Activated CD4-positive, alpha-beta T cell treated with anti-CD3 and anti-CD28 coated beads, Interleukin-2, amount 10 ng/mL, durations not matched to agents 24 days and 14 days (primary cell): ENCODE results near the gene SIX2. TPM values are rescaled to one million over a fixed set of nuclear protein-coding genes. Genes with fewer than 3 reads are reported as not detected.
"Not testable (repeated sequence)": the region's sequence is repeated elsewhere in the genome, so short reads cannot be mapped to it uniquely, and the experiment has no call there.

Experiments used
- DNase-seq: peaks from one replicate; pipeline ENCODE4 v3.0.0; 2022
- H3K27ac Mint-ChIP-seq: one replicate; pipeline ENCODE4 v1.8.0; 2022; ENCODE audit warnings: mild to moderate bottlenecking, mixed read lengths
- H3K27me3 Mint-ChIP-seq: one replicate; pipeline ENCODE4 v1.8.0; 2022; ENCODE audit warnings: mixed read lengths
- H3K36me3 Mint-ChIP-seq: one replicate; pipeline ENCODE4 v1.8.0; 2022; ENCODE audit warnings: low read depth, mild to moderate bottlenecking, mixed read lengths
- H3K4me1 Mint-ChIP-seq: one replicate; pipeline ENCODE4 v1.8.0; 2021; ENCODE audit warnings: mixed read lengths
- H3K4me3 Mint-ChIP-seq: one replicate; pipeline ENCODE4 v1.8.0; 2022; ENCODE audit warnings: mild to moderate bottlenecking, moderate library complexity, mixed read lengths
- H3K9me3 Mint-ChIP-seq: one replicate; pipeline ENCODE4 v1.8.0; 2021; ENCODE audit warnings: mixed read lengths
- intact Hi-C: fragments of 100-400 bp; cut with micrococcal nuclease; formaldehyde crosslinking; loops from one replicate; pipeline ENCODE4 v1.15.1; 2023
- total RNA-seq: library from RNA; stranded (reverse); gene quantifications from 2 replicates; pipeline ENCODE4 v1.2.3, GENCODE V29; 2022

The SIX2 gene
- not detected in 2 replicates for total RNA-seq

- no peaks in the 10 kb centered on the region for H3K9me3 Mint-ChIP-seq
- peak within 1 kb of the TSS; percentile 80 for H3K4me3 Mint-ChIP-seq
- DNase-seq, result peak; percentile 64
- H3K4me1 Mint-ChIP-seq, result peaks cover 11% of the 10 kb centered on the region
- H3K27ac Mint-ChIP-seq, result no peak within 1 kb of the TSS
- H3K36me3 Mint-ChIP-seq, result peaks cover 2% of the 10 kb centered on the region
- intact Hi-C loops, result loop anchor here (2.0 to 5.0 kb wide), 2 partner anchors 57 to 73 kb away; no protein-coding TSS in a partner anchor
- H3K27me3 Mint-ChIP-seq, result peaks cover 77% of the 10 kb centered on the region
These were observed at the start of gene SIX2 for GRCh38 chr2:45009303-45009927. TSS of gene SIX2 (minus strand) at chr2:45009452. CDS start at chr2:45009110, 342 bp downstream.

- H3K27ac Mint-ChIP-seq, result no peak overlapping the region
- no peak overlapping the region for H3K4me3 Mint-ChIP-seq
- H3K4me1 Mint-ChIP-seq, result no peaks in the 10 kb centered on the region
- no peaks in the 10 kb centered on the region for H3K27me3 Mint-ChIP-seq
- H3K9me3 Mint-ChIP-seq, result no peaks in the 10 kb centered on the region
- H3K36me3 Mint-ChIP-seq, result no peaks in the 10 kb centered on the region
- no peak for DNase-seq
- intact Hi-C loops, result no loop called here
These were observed 45.9 kb upstream of the SIX2 start for GRCh38 chr2:45055162-45055605.

GRCh38 chr2:45053966-45054365 lies 44.7 kb upstream of the SIX2 start:
- Mint-ChIP-seq H3K4me1 (no peaks in the 10 kb centered on the region), H3K36me3 (no peaks in the 10 kb centered on the region), H3K27ac (no peak overlapping the region), H3K27me3 (no peaks in the 10 kb centered on the region), H3K9me3 (no peaks in the 10 kb centered on the region), H3K4me3 (no peak overlapping the region)
- DNase-seq, result no peak
- intact Hi-C loops, result no loop called here

- H3K4me1 Mint-ChIP-seq, result no peaks in the 10 kb centered on the region
- no peak overlapping the region for H3K27ac Mint-ChIP-seq
- no peak overlapping the region for H3K4me3 Mint-ChIP-seq
- no peaks in the 10 kb centered on the region for H3K27me3 Mint-ChIP-seq
- no peaks in the 10 kb centered on the region for H3K9me3 Mint-ChIP-seq
- no peaks in the 10 kb centered on the region for H3K36me3 Mint-ChIP-seq
- intact Hi-C loops, result no loop called here
- DNase-seq, result no peak
These were observed 43.2 kb upstream of the SIX2 start for GRCh38 chr2:45052388-45052928.

GRCh38 chr2:45049569-45050336 lies 40.5 kb upstream of the SIX2 start:
- no peak for DNase-seq
- no peaks in the 10 kb centered on the region for H3K36me3 Mint-ChIP-seq
- H3K4me1 Mint-ChIP-seq, result no peaks in the 10 kb centered on the region
- peaks cover 3% of the 10 kb centered on the region for H3K27me3 Mint-ChIP-seq
- no peaks in the 10 kb centered on the region for H3K9me3 Mint-ChIP-seq
- H3K27ac Mint-ChIP-seq, result no peak overlapping the region
- intact Hi-C loops, result loop anchor here (10.0 kb wide), 1 partner anchor 45 kb away; no protein-coding TSS in a partner anchor
- no peak overlapping the region for H3K4me3 Mint-ChIP-seq

GRCh38 chr2:45047301-45047700 lies 38.0 kb upstream of the SIX2 start:
- Mint-ChIP-seq H3K4me3 (no peak overlapping the region), H3K9me3 (no peaks in the 10 kb centered on the region), H3K27me3 (peaks cover 16% of the 10 kb centered on the region), H3K27ac (no peak overlapping the region), H3K36me3 (no peaks in the 10 kb centered on the region), H3K4me1 (no peaks in the 10 kb centered on the region)
- intact Hi-C loops, result loop anchor here (10.0 kb wide), 1 partner anchor 48 kb away; no protein-coding TSS in a partner anchor
- DNase-seq, result no peak

- Mint-ChIP-seq H3K4me3 (no peak overlapping the region), H3K4me1 (no peaks in the 10 kb centered on the region), H3K36me3 (no peaks in the 10 kb centered on the region), H3K27ac (no peak overlapping the region), H3K27me3 (peaks cover 17% of the 10 kb centered on the region), H3K9me3 (no peaks in the 10 kb centered on the region)
- intact Hi-C loops, result loop anchor here (10.0 kb wide), 1 partner anchor 48 kb away; no protein-coding TSS in a partner anchor
- no peak for DNase-seq
These were observed 37.5 kb upstream of the SIX2 start for GRCh38 chr2:45046786-45047185.

GRCh38 chr2:45045706-45046105 lies 36.5 kb upstream of the SIX2 start:
- Mint-ChIP-seq H3K4me1 (no peaks in the 10 kb centered on the region), H3K4me3 (no peak overlapping the region), H3K36me3 (no peaks in the 10 kb centered on the region), H3K9me3 (no peaks in the 10 kb centered on the region), H3K27me3 (peaks cover 17% of the 10 kb centered on the region), H3K27ac (no peak overlapping the region)
- DNase-seq, result no peak
- intact Hi-C loops, result loop anchor here (10.0 kb wide), 1 partner anchor 49 kb away; no protein-coding TSS in a partner anchor

- Mint-ChIP-seq H3K36me3 (no peaks in the 10 kb centered on the region), H3K27ac (no peak overlapping the region), H3K4me1 (no peaks in the 10 kb centered on the region), H3K27me3 (peaks cover 17% of the 10 kb centered on the region), H3K4me3 (no peak overlapping the region), H3K9me3 (no peaks in the 10 kb centered on the region)
- intact Hi-C loops, result loop anchor here (10.0 kb wide), 1 partner anchor 50 kb away; no protein-coding TSS in a partner anchor
- DNase-seq, result no peak
These were observed 35.7 kb upstream of the SIX2 start for GRCh38 chr2:45044916-45045315.

GRCh38 chr2:45043174-45043573 lies 33.9 kb upstream of the SIX2 start:
- H3K4me3 Mint-ChIP-seq, result no peak overlapping the region
- H3K27me3 Mint-ChIP-seq, result peaks cover 17% of the 10 kb centered on the region
- no peaks in the 10 kb centered on the region for H3K36me3 Mint-ChIP-seq
- no peaks in the 10 kb centered on the region for H3K4me1 Mint-ChIP-seq
- no peak overlapping the region for H3K27ac Mint-ChIP-seq
- DNase-seq, result no peak
- intact Hi-C loops, result loop anchor here (10.0 kb wide), 1 partner anchor 52 kb away; no protein-coding TSS in a partner anchor
- no peaks in the 10 kb centered on the region for H3K9me3 Mint-ChIP-seq

- no peaks in the 10 kb centered on the region for H3K4me1 Mint-ChIP-seq
- DNase-seq, result no peak
These were observed 33.1 kb upstream of the SIX2 start for GRCh38 chr2:45042401-45042800.

GRCh38 chr2:45040786-45041185 lies 31.5 kb upstream of the SIX2 start:
- DNase-seq, result no peak
- H3K27me3 Mint-ChIP-seq, result peaks cover 17% of the 10 kb centered on the region
- no peaks in the 10 kb centered on the region for H3K36me3 Mint-ChIP-seq
- no peak overlapping the region for H3K27ac Mint-ChIP-seq
- H3K4me1 Mint-ChIP-seq, result no peaks in the 10 kb centered on the region
- intact Hi-C loops, result loop anchor here (10.0 kb wide), 1 partner anchor 54 kb away; no protein-coding TSS in a partner anchor
- no peaks in the 10 kb centered on the region for H3K9me3 Mint-ChIP-seq
- no peak overlapping the region for H3K4me3 Mint-ChIP-seq

More at GRCh38 chr2:45042401-45042800, 33.1 kb upstream of the SIX2 start:
- Mint-ChIP-seq H3K4me3 (no peak overlapping the region), H3K27ac (no peak overlapping the region), H3K9me3 (no peaks in the 10 kb centered on the region), H3K36me3 (no peaks in the 10 kb centered on the region), H3K27me3 (peaks cover 17% of the 10 kb centered on the region)
- intact Hi-C loops, result loop anchor here (10.0 kb wide), 1 partner anchor 52 kb away; no protein-coding TSS in a partner anchor

GRCh38 chr2:45039804-45040203 lies 30.6 kb upstream of the SIX2 start:
- intact Hi-C loops, result loop anchor here (10.0 kb wide), 1 partner anchor 55 kb away; no protein-coding TSS in a partner anchor
- H3K9me3 Mint-ChIP-seq, DNase-seq, H3K27ac Mint-ChIP-seq, H3K4me1 Mint-ChIP-seq, H3K4me3 Mint-ChIP-seq, H3K36me3 Mint-ChIP-seq: not testable (repeated sequence)
- peaks cover 15% of the 10 kb centered on the region for H3K27me3 Mint-ChIP-seq

- DNase-seq, H3K4me3 Mint-ChIP-seq, intact Hi-C loops, H3K9me3 Mint-ChIP-seq, H3K4me1 Mint-ChIP-seq, H3K27ac Mint-ChIP-seq, H3K36me3 Mint-ChIP-seq: not testable (repeated sequence)
- peaks cover 11% of the 10 kb centered on the region for H3K27me3 Mint-ChIP-seq
These were observed 29.6 kb upstream of the SIX2 start for GRCh38 chr2:45038861-45039260.
